HG03571 (cell line): ENCODE measurements around the gene LPAR1.

Experiments
- ATAC-seq: cut with Tn5 transposase; IDR thresholded peaks from one replicate; pipeline ENCODE4 v1.9.1; 2021; ENCODE audit not compliant: unreplicated experiment

The LPAR1 gene

DNA sequence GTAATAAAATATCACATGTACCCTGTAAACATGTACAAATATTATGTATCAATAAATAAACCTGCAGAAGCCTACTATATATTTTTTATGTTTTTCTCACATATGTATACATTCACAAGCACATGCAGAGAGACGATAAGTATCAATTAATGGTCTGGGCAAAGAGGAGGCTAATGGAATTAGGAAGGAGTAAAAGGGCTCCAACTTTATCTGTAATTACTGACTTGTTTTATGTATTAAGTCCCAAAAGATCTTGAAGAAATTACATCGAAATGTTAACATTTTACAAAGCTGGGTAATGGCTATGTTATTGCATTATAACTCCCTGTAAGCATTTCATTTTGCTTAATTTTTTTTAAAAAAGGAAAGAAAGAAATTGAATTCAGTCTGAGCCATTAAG is 78.0 kb downstream of the LPAR1 start:
- ATAC-seq, result no peak

DNA sequence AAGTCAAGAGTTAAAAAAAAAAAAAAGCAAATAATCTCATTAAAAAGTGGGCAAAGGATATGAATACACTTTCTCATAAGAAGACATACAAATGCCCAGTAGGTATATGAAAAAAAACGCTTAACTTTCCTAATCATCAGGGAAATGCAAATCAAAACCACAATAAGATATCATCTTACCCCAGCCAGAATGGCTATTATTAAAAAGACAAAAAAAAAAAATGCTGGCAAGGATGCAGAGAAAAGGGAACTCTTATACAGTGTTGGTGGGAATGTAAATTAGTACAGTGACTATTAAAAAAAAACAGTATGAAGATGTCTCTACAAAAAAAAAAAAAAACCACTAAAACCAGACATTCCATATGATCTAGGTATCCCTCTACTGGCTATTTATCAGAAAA is 79.4 kb downstream of the LPAR1 start:
- no peak for ATAC-seq

GRCh38 chr9:110954822-110955291 is 83.4 kb downstream of the LPAR1 start:
- no peak for ATAC-seq

GRCh38 chr9:110952540-110952859 is 85.8 kb downstream of the LPAR1 start:
- no peak for ATAC-seq

DNA sequence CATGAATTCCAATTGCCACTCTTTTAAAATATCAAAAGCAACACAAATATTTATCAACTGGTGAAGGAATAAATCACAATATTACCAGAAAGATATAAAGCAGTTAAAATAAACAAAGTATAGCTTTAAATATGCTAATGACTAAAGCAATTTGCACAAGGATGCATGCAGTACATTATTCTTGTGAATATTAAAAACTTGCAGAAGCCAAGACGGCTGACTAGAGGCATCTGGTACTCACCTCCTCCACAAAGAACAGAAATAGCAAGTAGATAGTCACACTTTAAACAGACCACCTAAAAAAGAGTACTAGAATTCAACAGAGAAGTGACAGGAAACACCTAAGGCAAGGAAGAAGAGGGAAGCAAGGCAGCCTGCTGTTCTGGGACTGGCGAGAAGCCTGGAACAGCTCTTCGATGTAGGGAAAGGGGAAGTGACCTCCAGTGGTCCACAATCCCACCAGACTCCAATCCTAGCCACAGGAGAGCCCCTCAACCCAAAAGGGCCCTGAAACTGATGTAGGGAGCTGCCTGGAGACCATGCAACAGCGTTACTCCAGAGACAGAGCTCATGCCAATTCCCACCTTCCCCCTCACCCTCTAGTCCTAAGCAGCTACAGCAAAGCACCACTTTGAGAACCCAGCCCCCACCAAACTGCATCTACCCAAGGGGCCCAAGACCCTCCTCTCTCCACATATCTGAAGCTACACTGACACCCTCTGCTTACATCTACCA is 86.3 kb downstream of the LPAR1 start:
- no peak for ATAC-seq

DNA sequence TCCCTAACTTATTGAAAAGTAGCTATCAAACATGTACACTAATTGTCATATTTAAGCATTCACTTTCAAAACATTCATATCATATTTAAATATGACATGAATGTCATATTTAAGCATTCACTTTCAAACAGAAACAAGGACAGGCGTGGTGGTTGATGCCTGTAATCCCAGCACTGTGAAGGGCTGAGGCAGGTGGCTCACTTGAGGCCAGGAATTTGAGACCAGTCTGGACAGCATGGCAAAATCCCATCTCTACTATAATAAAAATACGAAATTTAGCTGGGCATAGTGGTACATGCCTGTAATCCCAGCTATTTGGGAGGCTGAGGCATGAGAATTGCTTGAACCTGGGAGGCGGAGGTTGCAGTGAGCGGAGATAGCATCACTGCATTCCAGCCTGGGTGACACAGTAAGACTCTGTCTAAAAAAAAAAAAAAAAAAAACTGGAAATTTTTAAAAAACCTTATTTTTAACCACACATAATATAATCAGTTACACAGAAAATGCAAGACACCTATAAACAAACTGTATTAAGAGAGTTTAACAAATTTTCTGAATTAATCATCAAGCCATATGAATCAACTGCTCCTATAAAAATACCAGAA is 88.1 kb downstream of the LPAR1 start:
- ATAC-seq, result no peak

- no peak for ATAC-seq
Measured at GRCh38 chr9:110949081-110949480, 89.2 kb downstream of the LPAR1 start.

- ATAC-seq, result no peak
Measured at GRCh38 chr9:110947491-110948044, 90.7 kb downstream of the LPAR1 start.

GRCh38 chr9:110942522-110942921 is 95.7 kb downstream of the LPAR1 start:
- ATAC-seq, result no peak

DNA sequence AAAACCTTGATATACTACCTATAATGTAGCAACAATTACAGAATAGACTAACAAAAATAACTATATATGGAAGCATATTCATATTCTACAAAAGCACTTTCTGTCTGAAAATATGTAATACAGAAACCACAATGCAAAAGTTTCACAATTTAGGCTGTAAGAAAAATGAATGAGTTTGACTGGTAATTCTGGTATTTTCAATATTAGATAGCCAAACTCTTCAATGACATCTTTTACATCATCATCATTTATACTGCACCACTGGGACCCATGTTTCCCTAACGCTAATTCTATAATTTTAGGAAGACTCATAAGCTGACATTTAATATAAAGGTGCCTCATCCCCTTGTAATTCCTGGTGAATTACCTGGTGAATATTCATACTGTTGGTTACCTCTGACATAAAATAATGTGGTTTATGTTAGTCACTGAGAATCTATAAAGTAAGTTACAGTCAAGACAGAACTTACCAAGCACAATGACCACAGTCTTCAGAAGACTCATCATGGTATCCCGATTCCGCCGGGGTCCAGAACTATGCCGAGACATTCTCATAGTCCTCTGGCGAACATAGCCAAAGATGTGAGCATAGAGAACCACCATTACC is 97.2 kb downstream of the LPAR1 start:
- ATAC-seq, result no peak

DNA sequence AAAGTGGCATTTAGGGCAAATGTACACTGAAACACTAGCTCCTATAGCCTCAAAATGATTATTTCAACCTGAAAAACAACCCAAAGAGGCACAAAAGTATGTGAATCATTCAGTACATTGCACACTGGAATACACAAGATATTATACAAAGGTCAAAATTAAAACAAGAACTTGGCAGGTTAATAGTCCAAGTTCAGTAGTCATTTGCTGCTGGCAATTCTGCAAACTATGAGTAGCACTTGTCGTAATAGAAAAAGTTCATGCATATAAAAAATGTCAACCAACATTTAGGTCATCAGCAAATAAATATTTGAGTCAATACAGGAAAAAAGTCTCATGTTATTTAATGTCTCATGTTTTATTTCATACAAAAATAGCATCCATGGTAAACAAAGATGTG is 98.7 kb downstream of the LPAR1 start:
- no peak for ATAC-seq

DNA sequence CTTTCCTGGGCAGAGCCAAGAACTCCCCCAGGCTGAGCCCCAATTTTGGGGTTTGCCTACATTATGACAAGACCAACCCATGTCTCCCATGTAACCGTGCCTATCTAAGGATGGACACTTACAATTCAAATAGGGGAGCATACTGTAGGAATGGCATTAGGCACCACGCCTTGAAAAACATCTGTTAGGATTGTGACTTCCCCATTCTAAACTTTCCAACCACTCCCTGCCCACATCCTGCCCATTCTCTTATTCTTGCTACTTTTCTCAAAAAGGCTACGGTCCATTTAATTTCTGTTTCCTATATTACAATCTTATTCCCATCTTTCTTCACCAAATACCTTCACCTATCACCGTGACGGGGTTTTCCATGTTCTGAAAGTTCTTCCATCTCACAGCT is 99.2 kb downstream of the LPAR1 start:
- no peak for ATAC-seq

GRCh38 chr9:110938242-110938641 is 100.0 kb downstream of the LPAR1 start:
- no peak for ATAC-seq

DNA sequence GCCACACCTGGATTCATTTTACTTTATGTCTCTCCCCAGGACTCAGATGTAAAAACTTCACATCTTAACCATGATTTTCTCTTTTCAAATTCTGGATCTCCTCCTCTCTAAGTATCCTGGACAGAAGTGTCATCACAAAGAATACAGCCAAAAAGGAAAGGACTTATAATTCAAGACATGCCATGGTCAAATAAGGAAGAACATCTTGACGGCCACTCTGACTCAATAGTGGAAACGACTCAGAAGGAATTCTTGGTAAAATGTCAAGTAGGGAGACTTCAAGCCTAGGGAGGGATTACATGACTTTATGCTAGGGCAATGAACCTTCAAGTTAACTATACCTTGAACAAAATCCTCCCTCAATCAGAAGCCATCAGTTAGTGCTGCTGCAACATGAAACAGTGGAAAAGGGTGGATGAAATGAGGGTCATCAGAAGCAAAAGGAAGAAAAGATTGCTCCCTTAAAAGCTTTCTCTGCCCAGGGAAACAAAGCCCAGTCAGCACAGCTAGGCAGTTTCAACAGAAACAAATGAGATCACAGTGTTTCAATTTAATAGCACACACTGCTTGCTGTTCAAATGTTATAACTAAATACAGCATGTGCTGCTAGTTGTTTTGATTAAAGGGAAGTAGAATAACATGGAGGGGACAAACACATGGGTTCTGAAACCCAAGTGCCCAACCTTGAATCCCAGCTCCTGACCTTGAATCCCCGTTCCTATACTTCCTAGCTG is 101.4 kb downstream of the LPAR1 start:
- no peak for ATAC-seq

GRCh38 chr9:110936237-110936636 is 102.0 kb downstream of the LPAR1 start:
- ATAC-seq, result no peak

DNA sequence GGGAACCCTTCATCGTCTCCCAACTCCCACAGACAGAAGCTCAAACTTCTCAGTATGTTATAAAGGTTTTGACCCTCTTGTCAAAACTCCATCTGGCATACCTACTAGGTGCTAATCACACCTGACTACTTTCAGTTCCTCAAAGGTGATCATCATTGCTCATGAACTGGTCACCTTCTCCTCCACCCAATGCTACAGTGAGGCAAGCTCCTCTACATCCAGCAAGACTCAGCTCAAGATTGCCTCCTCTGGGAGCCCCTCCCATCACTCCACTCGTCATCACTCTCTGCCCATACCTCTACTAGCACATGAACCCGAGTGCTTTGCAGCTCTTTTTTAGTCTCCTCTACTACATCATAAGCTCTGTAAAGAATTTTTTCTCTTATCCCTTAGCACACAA is 102.4 kb downstream of the LPAR1 start:
- no peak for ATAC-seq

DNA sequence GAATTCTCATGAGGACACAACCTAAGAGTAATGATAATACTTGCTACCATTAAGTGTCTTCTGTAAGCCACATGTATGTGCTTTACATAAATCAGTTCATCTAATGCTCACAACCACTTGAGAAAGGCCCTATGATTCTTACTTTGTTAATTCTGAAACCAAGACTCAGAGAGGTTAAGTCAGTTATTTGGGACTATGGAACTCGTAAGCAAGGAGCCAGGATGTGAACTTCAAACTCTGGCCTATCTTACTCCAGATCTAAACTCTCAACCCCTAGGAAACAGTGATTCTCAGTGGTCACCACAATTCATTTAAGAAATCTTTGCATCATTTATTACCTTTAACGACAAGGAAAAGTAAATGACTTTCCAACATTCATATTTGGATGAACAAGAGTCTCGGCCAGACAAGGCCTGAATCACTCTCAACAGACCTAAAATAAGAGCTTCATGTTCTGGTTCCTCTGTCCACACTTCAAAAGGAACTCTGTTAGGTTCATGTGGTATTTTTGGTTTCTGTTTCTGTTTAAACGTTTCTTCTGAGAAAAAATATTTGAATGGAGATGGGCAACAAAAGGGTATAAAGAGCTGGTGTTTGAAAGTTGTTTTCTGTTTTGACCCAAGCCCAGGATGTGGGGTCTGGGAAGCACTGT is 104.8 kb downstream of the LPAR1 start:
- ATAC-seq, result no peak

GRCh38 chr9:110932863-110933262 is 105.4 kb downstream of the LPAR1 start:
- ATAC-seq, result no peak

DNA sequence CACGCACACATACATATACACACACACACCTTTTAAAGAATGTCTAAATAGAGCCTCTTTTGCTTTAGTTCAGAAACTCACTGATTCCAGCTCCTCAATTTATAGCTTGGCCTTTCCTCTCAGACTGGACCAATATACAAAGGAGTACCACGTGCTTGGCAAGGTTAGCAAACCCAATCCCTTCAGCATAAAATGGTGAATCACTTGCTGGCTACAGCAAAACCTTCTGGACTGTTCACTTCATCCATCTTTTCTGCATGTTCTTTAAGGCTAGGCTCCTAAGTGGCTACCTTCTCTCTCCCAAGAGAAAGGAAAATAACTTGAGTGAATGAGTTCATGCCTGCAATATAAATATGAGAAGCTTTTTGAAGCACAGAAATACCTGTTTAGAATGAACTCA is 109.7 kb downstream of the LPAR1 start:
- no peak for ATAC-seq

- no peak for ATAC-seq
Measured at GRCh38 chr9:110926828-110927487, 111.3 kb downstream of the LPAR1 start.

- no peak for ATAC-seq
Measured at GRCh38 chr9:110923601-110924000, 114.7 kb downstream of the LPAR1 start.
